HG03097 (cell line): ENCODE data around the gene DDIT4L.
"Not testable (repeated sequence)": the region's sequence is repeated elsewhere in the genome, so short reads cannot be mapped to it uniquely, and the experiment has no call there.

Experiments used
- ATAC-seq: cut with Tn5 transposase; IDR thresholded peaks from one replicate; pipeline ENCODE4 v1.9.1; 2021; ENCODE audit not compliant: unreplicated experiment, low FRiP score

Gene DDIT4L

GRCh38 chr4:100189820-100190642 lies at the start of gene DDIT4L:
TSS of gene DDIT4L (minus strand) at chr4:100190468. CDS start at chr4:100189983, 485 bp downstream.
- no peak for ATAC-seq

- no peak for ATAC-seq
Observed at GRCh38 chr4:100240008-100240407, 49.7 kb upstream of the DDIT4L start.

- no peak for ATAC-seq
Observed at GRCh38 chr4:100224721-100225120, 34.5 kb upstream of the DDIT4L start.

GRCh38 chr4:100224160-100224559 lies 33.9 kb upstream of the DDIT4L start:
- ATAC-seq = no peak

- peak; percentile 93 for ATAC-seq
Observed at GRCh38 chr4:100208964-100209363, 18.7 kb upstream of the DDIT4L start.

GRCh38 chr4:100208459-100208858 lies 18.2 kb upstream of the DDIT4L start:
- no peak for ATAC-seq

GRCh38 chr4:100206850-100207249 lies 16.6 kb upstream of the DDIT4L start:
- no peak for ATAC-seq

- no peak for ATAC-seq
Observed at GRCh38 chr4:100198061-100198460, 7.8 kb upstream of the DDIT4L start.

- ATAC-seq = not testable (repeated sequence)
Observed at GRCh38 chr4:100196388-100197071, 6.3 kb upstream of the DDIT4L start.

GRCh38 chr4:100190643-100191600 lies 654 bp upstream of the DDIT4L start:
- ATAC-seq = no peak

GRCh38 chr4:100188829-100189228 lies 1.4 kb downstream of the DDIT4L start:
- ATAC-seq = no peak

- no peak for ATAC-seq
Observed at GRCh38 chr4:100187781-100188180, 2.5 kb downstream of the DDIT4L start.

GRCh38 chr4:100184787-100185186 lies 5.5 kb downstream of the DDIT4L start:
- ATAC-seq = no peak

GRCh38 chr4:100177855-100178254 lies 12.4 kb downstream of the DDIT4L start:
- ATAC-seq = no peak

GRCh38 chr4:100177126-100177525 lies 13.1 kb downstream of the DDIT4L start:
- ATAC-seq = no peak

- no peak for ATAC-seq
Observed at GRCh38 chr4:100175858-100176257, 14.4 kb downstream of the DDIT4L start.

GRCh38 chr4:100174985-100175383 lies 15.3 kb downstream of the DDIT4L start:
- no peak for ATAC-seq

GRCh38 chr4:100170986-100171385 lies 19.3 kb downstream of the DDIT4L start:
- no peak for ATAC-seq

- ATAC-seq = no peak
Observed at GRCh38 chr4:100169491-100170485, 20.5 kb downstream of the DDIT4L start.

- no peak for ATAC-seq
Observed at GRCh38 chr4:100168521-100168920, 21.7 kb downstream of the DDIT4L start.
